Lower lobe of right lung (tissue), 2 donors: ENCODE data around the gene FLT3LG. TPM values are rescaled to one million over a fixed set of nuclear protein-coding genes. Genes with fewer than 3 reads are reported as not detected.

Experiments used
- ATAC-seq, 2 donors: fragments of 200-7000 bp; cut with Tn5 transposase; one replicate each; pipeline ENCODE4 v1.9.1; 2020 to 2022; ENCODE audit warnings: mild to moderate bottlenecking in 2 of 2, moderate library complexity in 2 of 2
- DNase-seq: peaks from one replicate; pipeline ENCODE4 v3.0.0-alpha.2; 2020
- H3K27ac ChIP-seq: fragments of 200-600 bp; one replicate; pipeline ENCODE4 v1.8.0; 2022
- H3K27me3 ChIP-seq: fragments of 200-600 bp; one replicate; pipeline ENCODE4 v1.8.0; 2022; ENCODE audit warnings: low read depth
- H3K36me3 ChIP-seq: fragments of 200-600 bp; one replicate; pipeline ENCODE4 v1.8.0; 2022; ENCODE audit warnings: mild to moderate bottlenecking
- H3K4me1 ChIP-seq: fragments of 200-600 bp; one replicate; pipeline ENCODE4 v1.8.0; 2022
- H3K4me3 ChIP-seq: fragments of 200-600 bp; one replicate; pipeline ENCODE4 v1.8.0; 2022; ENCODE audit warnings: mild to moderate bottlenecking
- H3K9me3 ChIP-seq: fragments of 200-600 bp; one replicate; pipeline ENCODE4 v1.8.0; 2022
- intact Hi-C: fragments of 100-400 bp; cut with DNase I; formaldehyde crosslinking; loops from one replicate; pipeline ENCODE4 v1.11.0; 2022
- total RNA-seq: library from RNA; stranded (reverse); fragmentation: NEBNext Ultra II Directional; extraction: Animal tissue kit (Norgen Biotek cat#: 25700); gene quantifications from one replicate; pipeline ENCODE4 v1.2.1, GENCODE V29; 2021
- TF ChIP-seq, protein P1 (sequence below): fragments of 200-600 bp; IDR thresholded peaks from one replicate; pipeline ENCODE4 v1.8.0; 2022; ENCODE audit warnings: antibody characterized with exemption, mild to moderate bottlenecking
- donor health status: DM: no; HTN: yes; CAD: no; lungs with severe emphysema.

The FLT3LG gene
- total RNA-seq, 1 donor from 2014 or later = 12.8 TPM

DNA sequence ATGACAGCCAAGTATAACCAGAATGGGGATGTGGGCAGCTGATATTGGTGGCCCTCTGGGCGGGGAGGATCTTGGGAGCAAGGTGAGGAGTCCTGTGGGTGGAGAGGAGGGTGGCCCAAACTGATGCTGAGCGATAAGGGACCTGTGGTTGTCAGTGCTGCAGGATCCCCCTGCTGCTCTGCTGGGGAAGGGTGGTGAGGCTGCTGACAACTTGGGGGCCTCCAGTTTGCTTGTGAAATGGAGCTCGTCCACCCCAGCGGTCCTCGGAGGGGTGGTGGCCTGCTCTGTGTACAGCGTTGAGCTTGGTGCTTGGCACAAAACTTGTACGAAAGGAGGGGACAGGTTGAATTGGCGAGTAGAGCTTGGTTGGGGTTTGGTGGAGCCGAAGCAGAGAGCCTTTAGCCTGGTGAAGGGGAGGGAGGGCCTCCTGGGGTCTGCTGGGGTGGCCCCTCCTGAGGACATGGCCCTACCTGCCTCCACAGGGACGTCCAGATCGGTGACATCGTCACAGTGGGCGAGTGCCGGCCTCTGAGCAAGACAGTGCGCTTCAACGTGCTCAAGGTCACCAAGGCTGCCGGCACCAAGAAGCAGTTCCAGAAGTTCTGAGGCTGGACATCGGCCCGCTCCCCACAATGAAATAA lies 25.1 kb downstream of the FLT3LG start:
- Histone ChIP-seq H3K36me3 (peaks cover 32% of the 10 kb centered on the region), H3K4me1 (peaks cover 48% of the 10 kb centered on the region), H3K27me3 (no peaks in the 10 kb centered on the region), H3K9me3 (no peaks in the 10 kb centered on the region), H3K4me3 (peak overlapping the region; percentile 52), H3K27ac (peak overlapping the region; percentile 81)
- ATAC-seq (no peak), DNase-seq (no peak)
- intact Hi-C loops = no loop called here
- TF ChIP-seq, protein P1, sequence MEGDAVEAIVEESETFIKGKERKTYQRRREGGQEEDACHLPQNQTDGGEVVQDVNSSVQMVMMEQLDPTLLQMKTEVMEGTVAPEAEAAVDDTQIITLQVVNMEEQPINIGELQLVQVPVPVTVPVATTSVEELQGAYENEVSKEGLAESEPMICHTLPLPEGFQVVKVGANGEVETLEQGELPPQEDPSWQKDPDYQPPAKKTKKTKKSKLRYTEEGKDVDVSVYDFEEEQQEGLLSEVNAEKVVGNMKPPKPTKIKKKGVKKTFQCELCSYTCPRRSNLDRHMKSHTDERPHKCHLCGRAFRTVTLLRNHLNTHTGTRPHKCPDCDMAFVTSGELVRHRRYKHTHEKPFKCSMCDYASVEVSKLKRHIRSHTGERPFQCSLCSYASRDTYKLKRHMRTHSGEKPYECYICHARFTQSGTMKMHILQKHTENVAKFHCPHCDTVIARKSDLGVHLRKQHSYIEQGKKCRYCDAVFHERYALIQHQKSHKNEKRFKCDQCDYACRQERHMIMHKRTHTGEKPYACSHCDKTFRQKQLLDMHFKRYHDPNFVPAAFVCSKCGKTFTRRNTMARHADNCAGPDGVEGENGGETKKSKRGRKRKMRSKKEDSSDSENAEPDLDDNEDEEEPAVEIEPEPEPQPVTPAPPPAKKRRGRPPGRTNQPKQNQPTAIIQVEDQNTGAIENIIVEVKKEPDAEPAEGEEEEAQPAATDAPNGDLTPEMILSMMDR = no peak

DNA sequence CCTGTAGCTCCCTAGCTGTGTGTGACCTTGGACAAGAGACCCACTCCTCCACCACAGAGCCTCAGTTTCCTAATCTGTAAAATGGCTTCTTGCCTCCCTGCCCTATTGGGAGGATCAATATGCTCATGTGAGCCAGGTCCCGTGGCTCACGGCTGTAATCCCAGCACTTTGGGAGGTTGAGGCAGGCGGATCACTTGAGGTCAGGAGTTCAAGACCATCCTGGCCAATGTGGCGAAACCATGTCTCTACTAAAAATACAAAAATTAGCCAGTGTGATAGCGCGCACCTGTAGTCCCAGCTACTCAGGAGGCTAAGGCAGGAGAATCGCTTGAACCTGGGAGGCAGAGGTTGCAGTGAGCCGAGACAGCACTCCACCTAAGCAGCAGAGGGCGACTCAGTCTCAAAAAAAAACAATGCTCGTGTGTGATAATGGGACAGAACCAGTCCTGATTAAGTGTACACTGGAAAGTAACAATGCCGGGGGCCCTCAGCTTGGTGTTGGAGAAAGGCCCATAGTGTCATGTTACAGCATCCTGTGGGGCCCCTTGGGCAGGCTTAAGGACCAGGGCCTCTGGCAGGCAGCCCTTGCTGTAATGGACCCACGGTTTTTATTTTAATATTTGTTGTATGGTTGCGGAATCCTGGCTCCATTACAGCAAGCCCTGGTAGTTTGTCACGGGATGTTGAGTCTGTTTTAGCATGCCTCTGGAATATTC lies 29.0 kb downstream of the FLT3LG start:
- Histone ChIP-seq H3K9me3 (no peaks in the 10 kb centered on the region), H3K27ac (peak overlapping the region; percentile 19), H3K4me1 (peaks cover 27% of the 10 kb centered on the region), H3K27me3 (no peaks in the 10 kb centered on the region), H3K36me3 (peaks cover 22% of the 10 kb centered on the region), H3K4me3 (no peak overlapping the region)
- DNase-seq (peak; percentile 60), ATAC-seq (peak; percentile 47 to 58)
- TF ChIP-seq, protein P1 = peak; percentile 62
- intact Hi-C loops = no loop called here

DNA sequence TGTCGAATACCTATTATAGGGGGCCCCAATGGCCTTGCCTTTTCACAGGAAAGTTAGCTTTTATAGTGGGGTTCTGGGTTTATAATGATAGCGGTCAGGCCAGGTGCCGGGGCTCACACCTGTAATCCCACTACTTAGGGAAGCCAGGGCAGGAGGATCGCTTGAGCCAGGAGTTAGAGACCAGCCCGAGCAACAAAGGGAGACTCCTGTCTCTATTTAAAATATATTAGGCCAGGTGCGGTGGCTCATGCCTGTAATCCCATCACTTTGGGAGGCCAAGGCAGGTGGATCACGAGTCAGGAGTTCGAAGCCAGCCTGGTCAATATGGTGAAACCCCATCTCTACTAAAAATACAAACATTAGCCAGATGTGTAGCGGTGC lies 29.6 kb downstream of the FLT3LG start:
- H3K27ac ChIP-seq = peak overlapping the region; percentile 19

DNA sequence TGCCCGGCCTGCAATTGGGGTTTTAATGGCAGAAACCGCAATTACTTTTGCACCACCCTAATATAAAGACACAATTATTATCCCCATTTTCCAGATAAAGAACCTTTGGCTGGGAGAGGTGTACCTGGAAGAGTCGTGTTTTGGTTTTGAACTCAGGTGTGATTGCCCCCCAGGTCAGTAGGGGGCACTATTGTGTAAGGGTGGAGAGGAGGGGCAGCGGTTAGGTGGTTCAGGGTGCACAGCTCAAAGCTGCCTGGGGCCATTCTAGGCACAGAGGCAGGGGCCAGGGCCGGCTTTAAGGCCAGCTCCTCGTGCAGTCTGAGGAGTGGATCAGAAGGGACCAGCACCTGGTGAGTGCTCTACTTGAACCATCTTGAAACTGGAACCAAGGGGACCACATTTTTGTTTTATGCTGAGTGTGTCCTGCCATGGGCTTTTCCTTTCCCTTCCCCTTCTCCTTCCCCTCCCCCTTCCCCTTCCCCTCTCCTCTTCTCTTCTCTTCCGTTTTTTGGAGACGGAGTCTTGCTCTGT lies 32.6 kb downstream of the FLT3LG start:
- TF ChIP-seq, protein P1 = peak; percentile 72
- peak; percentile 78 to 92 for ATAC-seq
- Histone ChIP-seq H3K27me3 (no peaks in the 10 kb centered on the region), H3K4me1 (peaks cover 12% of the 10 kb centered on the region), H3K27ac (no peak overlapping the region), H3K9me3 (no peaks in the 10 kb centered on the region), H3K36me3 (no peaks in the 10 kb centered on the region), H3K4me3 (no peak overlapping the region)
- peak; percentile 75 for DNase-seq
- intact Hi-C loops = no loop called here

More for the DNA sequence above, 29.6 kb downstream of the FLT3LG start:
- TF ChIP-seq, protein P1 = no peak
- no peak for DNase-seq
- no peak overlapping the region for H3K4me3 ChIP-seq
- ATAC-seq = no peak
- no peaks in the 10 kb centered on the region for H3K9me3 ChIP-seq
- peaks cover 22% of the 10 kb centered on the region for H3K4me1 ChIP-seq
- intact Hi-C loops = no loop called here
- H3K36me3 ChIP-seq = peaks cover 17% of the 10 kb centered on the region
- no peaks in the 10 kb centered on the region for H3K27me3 ChIP-seq

DNA sequence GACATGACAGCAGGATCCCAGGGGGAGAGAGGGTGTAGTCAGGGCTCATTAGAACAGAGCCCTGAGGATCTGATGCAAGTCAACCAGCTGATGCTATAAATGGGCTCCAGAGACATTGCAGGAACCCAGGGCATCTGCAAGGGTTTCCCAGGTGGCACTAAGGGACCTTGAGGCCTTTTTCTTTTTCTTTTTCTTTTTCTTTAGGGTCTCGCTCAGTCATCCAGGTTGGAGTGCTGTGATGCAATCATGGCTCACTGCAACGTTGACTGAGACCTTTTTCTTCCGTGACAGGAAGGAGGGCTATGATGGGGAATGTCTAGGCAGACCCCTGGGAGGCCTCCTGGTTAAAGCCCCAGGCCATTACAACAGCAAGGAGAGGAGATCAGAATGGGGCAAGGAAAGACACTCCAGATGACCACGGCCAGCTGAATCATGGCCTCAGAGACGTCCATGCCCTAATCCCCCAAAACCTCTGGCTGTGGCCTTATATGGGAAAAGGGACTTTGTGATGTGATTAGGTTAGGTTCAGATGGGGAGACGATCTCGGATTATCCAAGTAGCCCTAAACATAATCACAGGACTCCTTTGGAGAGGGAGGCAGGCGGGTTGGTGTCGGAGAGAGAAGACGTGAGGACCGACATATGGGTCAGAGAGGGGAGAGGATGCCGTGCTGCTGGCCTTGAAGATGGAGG lies 33.9 kb downstream of the FLT3LG start:
- Histone ChIP-seq H3K4me3 (no peak overlapping the region), H3K4me1 (peaks cover 20% of the 10 kb centered on the region), H3K9me3 (no peaks in the 10 kb centered on the region), H3K27me3 (no peaks in the 10 kb centered on the region), H3K27ac (no peak overlapping the region), H3K36me3 (no peaks in the 10 kb centered on the region)
- intact Hi-C loops = no loop called here
- ATAC-seq (no peak), DNase-seq (no peak)
- TF ChIP-seq, protein P1 = no peak
